K562 (cell line): ENCODE measurements around the gene USP24.

Source experiments
- CBX5 ChIP-seq: IDR thresholded peaks from 2 replicates; pipeline ENCODE4 v1.6.1; 2014; ENCODE audit warnings: low read depth, borderline replicate concordance
- EZH2 ChIP-seq: IDR thresholded peaks from 2 replicates; pipeline ENCODE4 v1.6.1; 2012; ENCODE audit warnings: low read depth, mild to moderate bottlenecking, inconsistent platforms, low read length, borderline replicate concordance
- MYC ChIP-seq, 2 experiments: fragments of 250-450 bp in 1 of 2; sonication (Bioruptor Pico) in 1 of 2; IDR thresholded peaks; 2 replicates each; pipeline versions ENCODE4 v1.5.1 to v1.6.1; 2012 to 2021; ENCODE audit warnings: low read depth in 2 of 2, borderline replicate concordance in 1 of 2, improper control_type of control experiment in 1 of 2, low read length in 1 of 2, mild to moderate bottlenecking in 1 of 2, moderate library complexity in 1 of 2
- NFYB ChIP-seq: IDR thresholded peaks from 2 replicates; pipeline ENCODE4 v1.6.1; 2011; ENCODE audit warnings: mild to moderate bottlenecking, moderate library complexity; ENCODE audit not compliant: insufficient read length; ENCODE audit errors: extremely low read depth
- NR1H2 ChIP-seq: sonication (generic); formaldehyde crosslinking; IDR thresholded peaks from 2 replicates; pipeline ENCODE4 v1.4.0; 2020; ENCODE audit warnings: mild to moderate bottlenecking, missing genetic modification reagents
- POLR2A ChIP-seq: fragments of 450-650 bp; conservative IDR thresholded peaks from 2 replicates; pipeline ENCODE4 v1.6.1; 2016
- SPI1 ChIP-seq: IDR thresholded peaks from 2 replicates; pipeline ENCODE4 v1.6.1; 2011; ENCODE audit warnings: low read depth, low read length, control low read depth, borderline replicate concordance
- ZKSCAN1 ChIP-seq: fragments of 150-350 bp; IDR thresholded peaks from 2 replicates; pipeline ENCODE4 v1.6.1; 2016; ENCODE audit warnings: low read depth, low read length
- TF ChIP-seq, protein P1 (sequence below), 3 experiments: IDR thresholded peaks in 2 of 3; conservative IDR thresholded peaks in 1 of 3; 2 replicates each; pipeline ENCODE4 v1.5.1; 2011 to 2012; ENCODE audit warnings: low read length in 3 of 3, mild to moderate bottlenecking in 3 of 3, control low read depth in 2 of 3, improper control_type of control experiment in 1 of 3, inconsistent platforms in 1 of 3, low read depth in 1 of 3, mixed read lengths in 1 of 3, moderate library complexity in 1 of 3; ENCODE audit not compliant: insufficient read depth in 2 of 3
- TF ChIP-seq, protein P2 (sequence below): fragments of 250-450 bp; sonication (Bioruptor Pico); IDR thresholded peaks from 2 replicates; pipeline ENCODE4 v1.5.0; 2021
- TF ChIP-seq, protein P3 (sequence below): fragments of 450-650 bp; formaldehyde crosslinking; IDR thresholded peaks from 2 replicates; pipeline ENCODE4 v1.4.0; 2022; ENCODE audit warnings: missing genetic modification characterization

DNA sequence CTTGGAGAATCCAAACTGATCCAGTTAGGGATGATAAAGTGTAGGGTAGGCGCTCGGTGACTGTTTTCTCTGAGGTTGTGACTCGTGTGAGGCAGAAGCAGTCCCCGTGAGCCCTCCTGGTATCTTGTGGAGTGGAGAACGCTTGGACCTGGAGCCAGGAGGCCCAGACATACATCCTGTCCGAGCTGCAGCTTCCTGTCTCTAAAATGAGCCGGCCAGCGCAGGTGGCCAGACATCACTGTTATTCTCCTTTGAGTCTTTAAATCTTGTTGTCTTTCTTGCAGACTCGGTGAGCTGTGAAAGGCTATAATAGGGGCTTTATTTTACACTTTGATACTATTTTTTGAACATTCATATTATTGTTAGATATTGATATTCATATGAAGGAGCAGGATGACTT lies 163.5 kb downstream of the USP24 start:
- TF ChIP-seq CBX5 (no peak), SPI1 (no peak), POLR2A (no peak), MYC (IDR thresholded peaks at IDR 0.05; ENCODE audit: low read depth, low read length) (no peak), MYC (CRISPR knock-in tag; IDR thresholded peaks at IDR 0.05; ENCODE audit: borderline replicate concordance, low read depth) (no peak), ZKSCAN1 (no peak), EZH2 (no peak), NR1H2 (no peak), NFYB (no peak)
- TF ChIP-seq, protein P1, sequence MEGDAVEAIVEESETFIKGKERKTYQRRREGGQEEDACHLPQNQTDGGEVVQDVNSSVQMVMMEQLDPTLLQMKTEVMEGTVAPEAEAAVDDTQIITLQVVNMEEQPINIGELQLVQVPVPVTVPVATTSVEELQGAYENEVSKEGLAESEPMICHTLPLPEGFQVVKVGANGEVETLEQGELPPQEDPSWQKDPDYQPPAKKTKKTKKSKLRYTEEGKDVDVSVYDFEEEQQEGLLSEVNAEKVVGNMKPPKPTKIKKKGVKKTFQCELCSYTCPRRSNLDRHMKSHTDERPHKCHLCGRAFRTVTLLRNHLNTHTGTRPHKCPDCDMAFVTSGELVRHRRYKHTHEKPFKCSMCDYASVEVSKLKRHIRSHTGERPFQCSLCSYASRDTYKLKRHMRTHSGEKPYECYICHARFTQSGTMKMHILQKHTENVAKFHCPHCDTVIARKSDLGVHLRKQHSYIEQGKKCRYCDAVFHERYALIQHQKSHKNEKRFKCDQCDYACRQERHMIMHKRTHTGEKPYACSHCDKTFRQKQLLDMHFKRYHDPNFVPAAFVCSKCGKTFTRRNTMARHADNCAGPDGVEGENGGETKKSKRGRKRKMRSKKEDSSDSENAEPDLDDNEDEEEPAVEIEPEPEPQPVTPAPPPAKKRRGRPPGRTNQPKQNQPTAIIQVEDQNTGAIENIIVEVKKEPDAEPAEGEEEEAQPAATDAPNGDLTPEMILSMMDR (IDR thresholded peaks at IDR 0.05 in 2 of 3, conservative IDR thresholded peaks at IDR 0.05 in 1 of 3; ENCODE audit: insufficient read depth in 2 of 3, low read depth in 1 of 3, low read length in 3 of 3) = no peak
- TF ChIP-seq, protein P2, sequence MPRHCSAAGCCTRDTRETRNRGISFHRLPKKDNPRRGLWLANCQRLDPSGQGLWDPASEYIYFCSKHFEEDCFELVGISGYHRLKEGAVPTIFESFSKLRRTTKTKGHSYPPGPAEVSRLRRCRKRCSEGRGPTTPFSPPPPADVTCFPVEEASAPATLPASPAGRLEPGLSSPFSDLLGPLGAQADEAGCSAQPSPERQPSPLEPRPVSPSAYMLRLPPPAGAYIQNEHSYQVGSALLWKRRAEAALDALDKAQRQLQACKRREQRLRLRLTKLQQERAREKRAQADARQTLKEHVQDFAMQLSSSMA (CRISPR knock-in tag) = no peak
- TF ChIP-seq, protein P3, sequence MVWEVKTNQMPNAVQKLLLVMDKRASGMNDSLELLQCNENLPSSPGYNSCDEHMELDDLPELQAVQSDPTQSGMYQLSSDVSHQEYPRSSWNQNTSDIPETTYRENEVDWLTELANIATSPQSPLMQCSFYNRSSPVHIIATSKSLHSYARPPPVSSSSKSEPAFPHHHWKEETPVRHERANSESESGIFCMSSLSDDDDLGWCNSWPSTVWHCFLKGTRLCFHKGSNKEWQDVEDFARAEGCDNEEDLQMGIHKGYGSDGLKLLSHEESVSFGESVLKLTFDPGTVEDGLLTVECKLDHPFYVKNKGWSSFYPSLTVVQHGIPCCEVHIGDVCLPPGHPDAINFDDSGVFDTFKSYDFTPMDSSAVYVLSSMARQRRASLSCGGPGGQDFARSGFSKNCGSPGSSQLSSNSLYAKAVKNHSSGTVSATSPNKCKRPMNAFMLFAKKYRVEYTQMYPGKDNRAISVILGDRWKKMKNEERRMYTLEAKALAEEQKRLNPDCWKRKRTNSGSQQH = no peak
